Skeletal muscle tissue (tissue), 4 donors: ENCODE data around the gene FBXO24. TPM values are rescaled to one million over a fixed set of nuclear protein-coding genes. Genes with fewer than 3 reads are reported as not detected.
A peak's percentile ranks its signal among the peaks of the same experiment; 100 is the strongest.

Source experiments
- H3K27ac ChIP-seq: one replicate; pipeline ENCODE4 v1.7.0; 2013; ENCODE audit warnings: mild to moderate bottlenecking, low read depth, low read length, inconsistent platforms
- H3K27me3 ChIP-seq, 3 donors: one replicate each; pipeline ENCODE4 v1.7.0; 2013; ENCODE audit warnings: low read length in 3 of 3; ENCODE audit not compliant: control insufficient read depth in 3 of 3, insufficient read depth in 3 of 3
- H3K36me3 ChIP-seq, 3 donors: one replicate each; pipeline ENCODE4 v1.7.0; 2013; ENCODE audit warnings: low read length in 3 of 3; ENCODE audit not compliant: control insufficient read depth in 3 of 3, insufficient read depth in 3 of 3
- H3K4me1 ChIP-seq, 3 donors: one replicate each; pipeline ENCODE4 v1.7.0; 2013; ENCODE audit warnings: low read length in 3 of 3, mild to moderate bottlenecking in 3 of 3; ENCODE audit not compliant: control insufficient read depth in 3 of 3, insufficient read depth in 3 of 3
- H3K4me3 ChIP-seq, 3 donors: one replicate each; pipeline ENCODE4 v1.7.0; 2013; ENCODE audit warnings: low read length in 3 of 3
- H3K9ac ChIP-seq, 3 donors: one replicate each; pipeline ENCODE4 v1.7.0; 2013; ENCODE audit warnings: low read length in 3 of 3, mild to moderate bottlenecking in 3 of 3, moderate library complexity in 2 of 3, low read depth in 1 of 3
- H3K9me3 ChIP-seq, 3 donors: one replicate each; pipeline ENCODE4 v1.7.0; 2013; ENCODE audit warnings: low read length in 3 of 3; ENCODE audit not compliant: control insufficient read depth in 3 of 3
- total RNA-seq: library from RNA; depleted of rRNA; stranded (reverse); fragments of >200 nt; gene quantifications from one replicate; pipeline ENCODE4 v1.2.3, GENCODE V29; 2014
- donor health status: Osteomylitis.

FBXO24 gene
- total RNA-seq, 1 donor from 2014 or later = 1.0 TPM

- no peak overlapping the region for H3K4me3 ChIP-seq
- peaks cover 0 to 8% (median 2%) of the 10 kb centered on the region in 3 donors for H3K36me3 ChIP-seq
- H3K4me1 ChIP-seq = peaks cover 8 to 11% (median 8%) of the 10 kb centered on the region in 3 donors
- H3K27me3 ChIP-seq = no peaks in the 10 kb centered on the region
- no peak overlapping the region for H3K9ac ChIP-seq
- no peak overlapping the region for H3K27ac ChIP-seq
- H3K9me3 ChIP-seq = no peaks in the 10 kb centered on the region
Measured at GRCh38 chr7:100614308-100614861, 28.3 kb downstream of the FBXO24 start.

GRCh38 chr7:100620239-100620638 is 34.1 kb downstream of the FBXO24 start:
- no peaks in the 10 kb centered on the region for H3K9me3 ChIP-seq
- H3K27me3 ChIP-seq = no peaks in the 10 kb centered on the region
- H3K4me3 ChIP-seq = no peak overlapping the region

GRCh38 chr7:100620804-100621203 is 34.7 kb downstream of the FBXO24 start:
- no peaks in the 10 kb centered on the region for H3K9me3 ChIP-seq
- H3K27ac ChIP-seq = no peak overlapping the region
- H3K4me1 ChIP-seq = no peaks in the 10 kb centered on the region
- H3K27me3 ChIP-seq = peaks cover 0 to 2% (median 0%) of the 10 kb centered on the region in 3 donors
- peaks cover 0 to 4% (median 4%) of the 10 kb centered on the region in 3 donors for H3K36me3 ChIP-seq
- H3K9ac ChIP-seq = no peak overlapping the region
- no peak overlapping the region for H3K4me3 ChIP-seq

More at GRCh38 chr7:100620239-100620638, 34.1 kb downstream of the FBXO24 start:
- Histone ChIP-seq H3K4me1 (no peaks in the 10 kb centered on the region), H3K9ac (no peak overlapping the region), H3K27ac (no peak overlapping the region), H3K36me3 (peaks cover 0 to 4% (median 4%) of the 10 kb centered on the region in 3 donors)

GRCh38 chr7:100621554-100621953 is 35.4 kb downstream of the FBXO24 start:
- no peak overlapping the region for H3K27ac ChIP-seq
- no peaks in the 10 kb centered on the region for H3K9me3 ChIP-seq
- H3K9ac ChIP-seq = no peak overlapping the region
- H3K4me3 ChIP-seq = no peak overlapping the region
- H3K27me3 ChIP-seq = peaks cover 0 to 9% (median 5%) of the 10 kb centered on the region in 3 donors
- H3K36me3 ChIP-seq = peaks cover 0 to 4% (median 3%) of the 10 kb centered on the region in 3 donors
- peaks cover 0 to 4% (median 2%) of the 10 kb centered on the region in 3 donors for H3K4me1 ChIP-seq

GRCh38 chr7:100623951-100624824 is 38.1 kb downstream of the FBXO24 start:
- Histone ChIP-seq H3K4me1 (peaks cover 0 to 8% (median 4%) of the 10 kb centered on the region in 3 donors), H3K4me3 (no peak overlapping the region), H3K27me3 (peaks cover 7 to 17% (median 16%) of the 10 kb centered on the region in 3 donors), H3K9me3 (no peaks in the 10 kb centered on the region), H3K27ac (no peak overlapping the region), H3K9ac (no peak overlapping the region), H3K36me3 (peaks cover 0 to 4% (median 0%) of the 10 kb centered on the region in 3 donors)

GRCh38 chr7:100626055-100626454 is 39.9 kb downstream of the FBXO24 start:
- Histone ChIP-seq H3K27me3 (peaks cover 7 to 21% (median 16%) of the 10 kb centered on the region in 3 donors), H3K4me1 (peaks cover 0 to 8% (median 4%) of the 10 kb centered on the region in 3 donors), H3K4me3 (no peak overlapping the region), H3K27ac (no peak overlapping the region), H3K9me3 (no peaks in the 10 kb centered on the region), H3K9ac (no peak overlapping the region), H3K36me3 (no peaks in the 10 kb centered on the region)

GRCh38 chr7:100626530-100627237 is 40.6 kb downstream of the FBXO24 start:
- Histone ChIP-seq H3K9me3 (no peaks in the 10 kb centered on the region), H3K4me1 (peaks cover 0 to 8% (median 4%) of the 10 kb centered on the region in 3 donors), H3K27me3 (peaks cover 9 to 23% (median 19%) of the 10 kb centered on the region in 3 donors), H3K27ac (no peak overlapping the region), H3K4me3 (peak overlapping the region in 2 of 3 donors; percentile 13 to 26), H3K9ac (peak overlapping the region in 1 of 3 donors; percentile 25), H3K36me3 (no peaks in the 10 kb centered on the region)

GRCh38 chr7:100627238-100627549 is 41.1 kb downstream of the FBXO24 start:
- Histone ChIP-seq H3K9me3 (no peaks in the 10 kb centered on the region), H3K9ac (no peak overlapping the region), H3K27me3 (peaks cover 14 to 28% (median 23%) of the 10 kb centered on the region in 3 donors), H3K4me3 (no peak overlapping the region), H3K36me3 (no peaks in the 10 kb centered on the region), H3K4me1 (peaks cover 0 to 8% (median 4%) of the 10 kb centered on the region in 3 donors), H3K27ac (no peak overlapping the region)

GRCh38 chr7:100629117-100629716 is 43.1 kb downstream of the FBXO24 start:
- Histone ChIP-seq H3K9me3 (no peaks in the 10 kb centered on the region), H3K9ac (no peak overlapping the region), H3K27me3 (peaks cover 29 to 44% (median 40%) of the 10 kb centered on the region in 3 donors), H3K36me3 (no peaks in the 10 kb centered on the region), H3K4me3 (no peak overlapping the region), H3K27ac (no peak overlapping the region), H3K4me1 (peaks cover 7 to 15% (median 12%) of the 10 kb centered on the region in 3 donors)
